Endothelial cell of umbilical vein (primary cell): Measurements from ENCODE around the gene TOMM20. TPM values are rescaled to one million over a fixed set of nuclear protein-coding genes. Genes with fewer than 3 reads are reported as not detected.

Experiments used
- BruUV-seq: library from RNA; stranded (reverse); fragments of 400-500 nt; replicated peaks from 2 replicates; lab custom pipeline; 2021; lab: Mats Ljungman, UMichigan
- CTCF ChIA-PET: fragments of 300-600, 350-600 bp; sonication (Branson Sonifier 250); formaldehyde crosslinking; loops from one replicate; lab custom pipeline; 2021; ENCODE audit warnings: antibody characterized with exemption, inconsistent platforms; lab: Charles Lee
- POLR2A ChIA-PET: fragments of 300-600, 350-600 bp; sonication (Branson Sonifier 250); formaldehyde crosslinking; loops from one replicate; lab custom pipeline; 2021; ENCODE audit warnings: antibody characterized with exemption, inconsistent platforms; lab: Charles Lee
- DNase-seq: peaks from one replicate; pipeline ENCODE4 v3.0.0-alpha.2; 2011; ENCODE audit warnings: low read depth, low spot score
- FAIRE-seq: peaks from 2 replicates; lab custom pipeline; 2011; peaks lifted over from hg19 to GRCh38; lab: Jason Lieb, UNC
- H2AFZ ChIP-seq: 2 replicates; pipeline ENCODE4 v1.6.0; 2012; ENCODE audit warnings: low read depth, low read length, control low read depth, inconsistent platforms
- H3K27ac ChIP-seq: 2 replicates; pipeline ENCODE4 v1.5.1; 2011; ENCODE audit warnings: low read depth, mild to moderate bottlenecking, control low read depth, low read length, moderate library complexity; ENCODE audit not compliant: insufficient read depth
- H3K27me3 ChIP-seq, 2 experiments: 2 replicates each; pipeline versions ENCODE4 v1.6.0 to v1.6.1; 2011; ENCODE audit warnings: low read length in 2 of 2, mixed read lengths in 1 of 2; ENCODE audit not compliant: control insufficient read depth in 2 of 2, insufficient read depth in 2 of 2
- H3K36me3 ChIP-seq, 2 experiments: 2 replicates in 1 of 2; 3 replicates in 1 of 2; pipeline ENCODE4 v1.5.1; 2011; ENCODE audit warnings: low read length in 2 of 2, mild to moderate bottlenecking in 1 of 2, moderate library complexity in 1 of 2; ENCODE audit not compliant: control insufficient read depth in 2 of 2, insufficient read depth in 2 of 2; ENCODE audit errors: extremely low read depth in 1 of 2
- H3K4me1 ChIP-seq: 3 replicates; pipeline ENCODE4 v1.5.1; 2011; ENCODE audit warnings: mild to moderate bottlenecking, low read length; ENCODE audit not compliant: control insufficient read depth, insufficient read depth; ENCODE audit errors: extremely low read depth
- H3K4me2 ChIP-seq: 2 replicates; pipeline ENCODE4 v1.6.1; 2011; ENCODE audit warnings: low read length, control low read depth, mixed read lengths; ENCODE audit not compliant: insufficient read depth
- H3K4me3 ChIP-seq, 3 experiments: fragments of 200-600 bp in 1 of 3; sonication (generic), shearing (Covaris generic) in 1 of 3; replicated peaks in 1 of 3; 2 replicates each; pipeline ENCODE4 v1.5.1; 2011 to 2016; ENCODE audit warnings: control low read depth in 3 of 3, low read length in 3 of 3, mild to moderate bottlenecking in 2 of 3, inconsistent platforms in 1 of 3, low read depth in 1 of 3, moderate library complexity in 1 of 3; ENCODE audit not compliant: insufficient read depth in 1 of 3
- H3K79me2 ChIP-seq: 2 replicates; pipeline ENCODE4 v1.6.0; 2012; ENCODE audit warnings: low read length, inconsistent platforms; ENCODE audit not compliant: control insufficient read depth, insufficient read depth
- H3K9ac ChIP-seq: replicated peaks from 2 replicates; pipeline ENCODE3; 2011; ENCODE audit warnings: low read length, control low read depth; ENCODE audit not compliant: insufficient read depth; ENCODE audit errors: extremely low read depth
- H3K9me1 ChIP-seq: replicated peaks from 3 replicates; pipeline ENCODE4 v1.6.0; 2011; ENCODE audit warnings: mild to moderate bottlenecking, low read length; ENCODE audit not compliant: control insufficient read depth, insufficient read depth; ENCODE audit errors: extremely low read depth
- H3K9me3 ChIP-seq: replicated peaks from 2 replicates; pipeline ENCODE4 v1.5.1; 2012; ENCODE audit warnings: low read length, inconsistent platforms; ENCODE audit not compliant: control insufficient read depth, insufficient read depth
- H4K20me1 ChIP-seq: replicated peaks from 2 replicates; pipeline ENCODE3; 2011; ENCODE audit warnings: mild to moderate bottlenecking, low read length; ENCODE audit not compliant: control insufficient read depth, insufficient read depth; ENCODE audit errors: extremely low read depth
- CTCF ChIP-seq, 2 donors: IDR thresholded peaks; 1 replicate in 1 of 2; 2 replicates in 1 of 2; pipeline ENCODE4 v1.5.1; 2011; ENCODE audit warnings: low read length in 2 of 2, mild to moderate bottlenecking in 2 of 2, moderate library complexity in 2 of 2, control low read depth in 1 of 2, inconsistent platforms in 1 of 2, low read depth in 1 of 2; ENCODE audit not compliant: insufficient read depth in 1 of 2; ENCODE audit errors: extremely low read depth in 1 of 2
- EZH2 ChIP-seq: IDR thresholded peaks from 2 replicates; pipeline ENCODE4 v1.6.1; 2012; ENCODE audit warnings: borderline replicate concordance, low read depth, mild to moderate bottlenecking, moderate library complexity, low read length, inconsistent platforms; ENCODE audit not compliant: severe bottlenecking
- FOS ChIP-seq: IDR thresholded peaks from 2 replicates; pipeline ENCODE4 v1.6.1; 2011; ENCODE audit warnings: mild to moderate bottlenecking, low read length, moderate library complexity, borderline replicate concordance; ENCODE audit not compliant: insufficient read depth
- GATA2 ChIP-seq: IDR thresholded peaks from 2 replicates; pipeline ENCODE4 v1.7.0; 2011; ENCODE audit warnings: low read depth, mild to moderate bottlenecking, moderate library complexity, mixed read lengths, low read length; ENCODE audit not compliant: insufficient read length, insufficient read depth
- JUN ChIP-seq: IDR thresholded peaks from 2 replicates; pipeline ENCODE4 v1.6.1; 2011; ENCODE audit warnings: borderline replicate concordance, low read depth; ENCODE audit not compliant: insufficient read length, insufficient read depth
- MAX ChIP-seq: IDR thresholded peaks from 2 replicates; pipeline ENCODE4 v1.6.1; 2011; ENCODE audit not compliant: insufficient read depth, insufficient read length
- MYC ChIP-seq: IDR thresholded peaks from one replicate; pipeline ENCODE4 v1.6.1; 2011; ENCODE audit warnings: mild to moderate bottlenecking, low read depth, low read length
- POLR2A ChIP-seq: IDR thresholded peaks from 2 replicates; pipeline ENCODE4 v1.6.1; 2012; ENCODE audit warnings: low read depth, mild to moderate bottlenecking, control low read depth, low read length
- POLR2AphosphoS5 ChIP-seq: IDR thresholded peaks from 2 replicates; pipeline ENCODE4 v1.6.1; 2012; ENCODE audit warnings: low read depth, mild to moderate bottlenecking, control low read depth, low read length, moderate library complexity; ENCODE audit not compliant: insufficient read depth
- dilution Hi-C: fragments of 300-500 bp; cut with MboI; formaldehyde crosslinking; loops from one replicate; pipeline ENCODE4 v1.15.0; 2019; ENCODE audit warnings: low sequenced_read_pairs; ENCODE audit not compliant: extremely low pct_ligation_motif_present
- intact Hi-C: fragments of 100-400 bp; cut with micrococcal nuclease; formaldehyde crosslinking; loops from one replicate; pipeline ENCODE4 v1.10.0; 2022
- polyA plus RNA-seq, 4 experiments: library from polyadenylated mRNA; depleted of rRNA in 3 of 4; stranded (reverse) in 3 of 4; unstranded in 1 of 4; fragments of >200 nt; gene quantifications; 2 replicates each; pipeline versions ENCODE4 v1.2.1 to v1.2.3, GENCODE V29; 2011 to 2012; ENCODE audit warnings: missing spikeins in 1 of 4
- total RNA-seq: library from RNA; stranded (reverse); gene quantifications from 2 replicates; pipeline ENCODE4 v1.2.3, GENCODE V29; 2021

Gene TOMM20
- total and polyA plus RNA-seq, 2 donors (not counting 3 experiments of a cell fraction or from before 2014, with no cell fraction given): 42.5 to 98.4 TPM

GRCh38 chr1:235102993-235103411, 25.6 kb downstream of the TOMM20 start:
- no peak overlapping the region for H3K27ac ChIP-seq
- no TSS peak for BruUV-seq
- no peak overlapping the region for H2AFZ ChIP-seq
- no peaks in the 10 kb centered on the region for H3K79me2 ChIP-seq
- no peak for TF ChIP-seq CTCF (IDR thresholded peaks at IDR 0.05; ENCODE audit: extremely low read depth in 1 of 2, insufficient read depth in 1 of 2, low read depth in 1 of 2, low read length in 2 of 2)
- no peak for TF ChIP-seq GATA2
- no peak for TF ChIP-seq FOS
- TF ChIP-seq MAX: no peak
- no peak for TF ChIP-seq POLR2A
- no peak for TF ChIP-seq EZH2
- TF ChIP-seq POLR2AphosphoS5: no peak
- TF ChIP-seq JUN: no peak
- no peak for TF ChIP-seq MYC
- intact Hi-C loops: loop anchor here (5.0 kb wide), 1 partner anchor 399 kb away; the partner anchor contains the start of gene B3GALNT2
- peaks cover 3% of the 10 kb centered on the region for H3K4me1 ChIP-seq
- H3K4me3 ChIP-seq: no peak overlapping the region
- H4K20me1 ChIP-seq: no peaks in the 10 kb centered on the region
- no peak for DNase-seq
- POLR2A ChIA-PET: interaction anchor here (0.7 kb wide), 1 partner anchor 341 kb away, joined by 5 read pairs; no protein-coding TSS in a partner anchor
- no peaks in the 10 kb centered on the region for H3K9me3 ChIP-seq
- H3K27me3 ChIP-seq: no peaks in the 10 kb centered on the region
- no peaks in the 10 kb centered on the region for H3K9me1 ChIP-seq
- dilution Hi-C loops: no loop called here
- H3K36me3 ChIP-seq: peaks cover under 1 to 2% of the 10 kb centered on the region in 2 experiments
- no peak overlapping the region for H3K4me2 ChIP-seq
- CTCF ChIA-PET: interaction anchor here (0.7 to 3.3 kb wide), 4 partner anchors 9 to 604 kb away, joined by 3 to 22 read pairs (median 4); no protein-coding TSS in a partner anchor
- FAIRE-seq: no peak
- no peak overlapping the region for H3K9ac ChIP-seq
